C4-2B (cell line): ENCODE data around the gene DCAF8L2.
"Not testable (repeated sequence)": the region's sequence is repeated elsewhere in the genome, so short reads cannot be mapped to it uniquely, and the experiment has no call there.

ENCODE experiments used
- H3K27ac ChIP-seq: fragments of 450-650 bp; 2 replicates; pipeline ENCODE4 v1.5.1; 2017
- ZFX ChIP-seq: fragments of 450-650 bp; IDR thresholded peaks from 2 replicates; pipeline ENCODE4 v1.6.1; 2017
- TF ChIP-seq, protein P1 (sequence below): fragments of 450-650 bp; conservative IDR thresholded peaks from 2 replicates; pipeline ENCODE4 v1.5.1; 2017; ENCODE audit warnings: mild to moderate bottlenecking

The DCAF8L2 gene

DNA sequence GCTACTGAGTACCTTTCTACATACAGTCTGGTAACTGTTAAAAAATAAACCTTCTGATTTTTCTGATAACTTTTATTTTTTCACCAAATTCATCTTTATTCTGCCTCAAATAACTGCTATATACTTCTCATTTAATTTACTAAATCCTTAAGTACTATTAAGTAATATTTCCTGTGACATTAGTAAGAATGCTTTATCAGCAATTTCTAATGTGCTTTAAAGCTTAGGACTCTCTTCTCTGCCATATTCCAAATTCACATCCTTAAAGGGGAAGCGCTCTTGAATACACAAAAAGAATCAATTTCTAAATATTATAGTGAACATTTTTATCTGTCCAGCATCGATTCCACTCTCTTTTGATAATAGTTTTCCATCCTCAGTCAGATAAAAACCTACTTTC, 81.1 kb downstream of the DCAF8L2 start:
- H3K27ac ChIP-seq, result no peak overlapping the region
- TF ChIP-seq ZFX, result no peak
- TF ChIP-seq, protein P1, sequence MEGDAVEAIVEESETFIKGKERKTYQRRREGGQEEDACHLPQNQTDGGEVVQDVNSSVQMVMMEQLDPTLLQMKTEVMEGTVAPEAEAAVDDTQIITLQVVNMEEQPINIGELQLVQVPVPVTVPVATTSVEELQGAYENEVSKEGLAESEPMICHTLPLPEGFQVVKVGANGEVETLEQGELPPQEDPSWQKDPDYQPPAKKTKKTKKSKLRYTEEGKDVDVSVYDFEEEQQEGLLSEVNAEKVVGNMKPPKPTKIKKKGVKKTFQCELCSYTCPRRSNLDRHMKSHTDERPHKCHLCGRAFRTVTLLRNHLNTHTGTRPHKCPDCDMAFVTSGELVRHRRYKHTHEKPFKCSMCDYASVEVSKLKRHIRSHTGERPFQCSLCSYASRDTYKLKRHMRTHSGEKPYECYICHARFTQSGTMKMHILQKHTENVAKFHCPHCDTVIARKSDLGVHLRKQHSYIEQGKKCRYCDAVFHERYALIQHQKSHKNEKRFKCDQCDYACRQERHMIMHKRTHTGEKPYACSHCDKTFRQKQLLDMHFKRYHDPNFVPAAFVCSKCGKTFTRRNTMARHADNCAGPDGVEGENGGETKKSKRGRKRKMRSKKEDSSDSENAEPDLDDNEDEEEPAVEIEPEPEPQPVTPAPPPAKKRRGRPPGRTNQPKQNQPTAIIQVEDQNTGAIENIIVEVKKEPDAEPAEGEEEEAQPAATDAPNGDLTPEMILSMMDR, result no peak

DNA sequence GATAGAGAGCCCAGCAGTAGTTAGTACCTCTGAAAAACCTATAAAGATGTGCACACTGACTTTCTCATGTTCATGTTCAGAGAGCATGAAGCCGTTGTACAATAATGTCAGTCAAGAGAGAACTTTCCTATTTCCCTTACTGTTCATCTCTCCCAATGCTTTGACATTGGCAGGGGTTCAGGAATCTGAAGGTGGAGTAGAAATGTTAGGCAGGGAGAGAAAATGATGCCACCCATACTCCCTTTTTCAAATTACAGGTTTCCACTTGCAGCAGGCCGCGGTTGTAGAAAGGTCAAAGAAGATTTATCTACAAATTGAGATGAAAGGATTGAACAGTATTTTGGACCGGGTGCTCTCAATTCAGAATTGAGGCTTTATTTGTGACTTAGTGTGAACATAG, 84.3 kb downstream of the DCAF8L2 start:
- H3K27ac ChIP-seq, result no peak overlapping the region
- TF ChIP-seq, protein P1, result no peak
- TF ChIP-seq ZFX, result no peak

DNA sequence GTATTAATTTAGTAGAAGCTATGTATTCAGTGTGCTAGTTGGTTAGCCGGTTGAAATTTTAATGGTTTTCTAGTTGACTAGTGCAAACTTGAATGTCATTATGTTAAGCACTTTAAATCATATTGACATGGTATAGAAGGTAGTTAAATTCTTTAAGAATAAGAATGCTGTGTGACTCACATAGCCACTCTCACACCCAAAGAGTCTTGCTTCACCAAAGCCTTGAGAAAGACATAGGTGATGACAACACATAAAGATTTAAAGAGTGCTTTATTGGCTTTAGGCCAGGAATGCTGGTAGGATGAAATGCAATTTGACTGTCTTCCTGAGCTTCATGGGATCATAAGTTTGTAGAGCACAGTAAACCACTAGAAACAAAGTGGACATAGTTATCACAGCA, 85.3 kb downstream of the DCAF8L2 start:
- H3K27ac ChIP-seq, result no peak overlapping the region
- TF ChIP-seq, protein P1, result no peak
- no peak for TF ChIP-seq ZFX

DNA sequence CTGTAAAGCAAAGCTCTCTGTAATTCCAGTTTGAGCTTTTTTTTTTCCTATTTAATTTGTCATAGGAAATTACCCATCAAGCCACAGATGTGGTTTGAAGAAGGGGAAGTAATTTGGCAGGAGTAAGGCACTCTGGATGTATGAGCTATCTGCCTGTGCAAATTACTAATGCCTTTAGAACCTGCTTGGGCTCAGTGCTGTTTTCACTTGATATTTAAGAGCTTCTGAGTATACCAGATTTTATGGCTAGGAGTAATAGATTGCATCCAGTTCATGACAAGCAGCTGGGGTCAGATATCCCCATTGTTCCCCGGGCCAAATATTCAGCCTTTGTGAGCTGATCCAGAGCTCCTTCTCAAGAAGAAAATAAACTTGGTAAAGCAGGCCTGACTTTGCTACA, 89.1 kb downstream of the DCAF8L2 start:
- H3K27ac ChIP-seq, result no peak overlapping the region
- TF ChIP-seq, protein P1, result no peak
- TF ChIP-seq ZFX, result no peak

DNA sequence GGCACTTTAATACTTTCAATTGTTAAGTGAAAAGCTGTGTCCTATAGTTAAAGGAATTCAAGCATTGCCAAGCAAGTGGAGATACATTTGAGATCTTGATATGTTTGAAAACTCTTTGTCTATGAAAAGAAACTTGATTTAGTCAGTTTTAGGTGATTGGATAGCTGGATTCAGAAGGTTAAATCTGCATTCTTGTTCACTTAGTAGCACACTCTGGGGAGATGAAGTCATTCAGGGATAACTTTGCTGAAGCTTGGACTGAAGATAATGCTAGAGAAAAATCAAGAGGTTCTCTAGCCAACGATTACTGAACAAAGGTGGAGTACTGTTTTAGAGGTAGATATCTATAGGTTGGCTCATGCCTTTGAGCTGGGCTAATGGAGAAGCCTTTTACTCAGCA, 90.6 kb downstream of the DCAF8L2 start:
- TF ChIP-seq, protein P1, result no peak
- no peak for TF ChIP-seq ZFX
- no peak overlapping the region for H3K27ac ChIP-seq

DNA sequence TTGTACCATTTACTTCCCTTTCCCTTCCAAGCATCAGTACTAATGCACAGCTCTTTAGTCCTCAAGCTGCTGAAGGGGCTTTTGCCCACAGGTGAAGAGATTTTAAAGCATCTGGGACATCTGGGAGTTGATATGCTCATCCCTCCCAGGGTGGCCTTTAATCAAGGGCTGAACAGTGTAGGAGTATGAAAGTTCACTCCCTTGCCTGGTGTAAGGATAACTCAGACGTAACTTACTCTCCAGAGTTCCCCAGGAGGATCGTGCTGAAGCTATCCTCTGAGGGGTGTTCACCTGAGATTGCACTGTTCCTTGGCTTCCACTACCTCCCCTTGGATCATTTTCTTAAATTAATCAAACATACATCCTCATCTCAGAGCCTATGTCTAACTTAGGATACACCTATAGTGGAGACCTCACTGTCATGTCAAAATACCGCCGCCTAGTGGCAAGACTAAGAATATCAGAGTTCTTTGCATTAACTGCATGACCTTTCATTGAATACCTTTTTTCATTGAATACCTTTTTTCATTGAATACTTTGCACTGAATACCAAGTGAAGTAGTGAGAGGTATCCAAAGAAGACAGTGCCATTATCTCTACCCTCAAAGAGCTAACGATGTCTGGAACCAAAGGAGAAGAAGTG, 93.5 kb downstream of the DCAF8L2 start:
- not testable (repeated sequence) for H3K27ac ChIP-seq
- TF ChIP-seq, protein P1, result peak; percentile 72

DNA sequence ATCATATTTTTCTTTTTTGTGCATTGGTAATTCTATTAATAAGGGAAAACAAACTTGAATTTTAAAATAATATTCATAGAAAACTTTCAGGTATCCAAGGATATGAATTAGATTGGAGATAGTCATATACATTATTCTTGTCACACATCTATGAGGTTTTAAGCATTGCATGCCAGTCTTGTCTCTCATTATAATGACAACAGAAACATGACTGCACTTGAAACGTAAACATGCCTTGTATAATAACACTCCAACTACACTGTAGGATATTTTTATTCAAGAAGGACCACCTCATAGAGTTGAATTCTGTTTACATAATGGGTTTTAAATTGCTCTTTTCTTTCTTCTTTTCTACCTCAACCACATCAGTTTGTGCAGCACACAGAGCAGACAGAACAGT, 104.5 kb downstream of the DCAF8L2 start:
- TF ChIP-seq, protein P1, result no peak
- no peak for TF ChIP-seq ZFX
- H3K27ac ChIP-seq, result no peak overlapping the region
